Measurements from ENCODE around the gene SYT13.
"Not testable (repeated sequence)": the region's sequence is repeated elsewhere in the genome, so short reads cannot be mapped to it uniquely, and the experiment has no call there.

DNA sequence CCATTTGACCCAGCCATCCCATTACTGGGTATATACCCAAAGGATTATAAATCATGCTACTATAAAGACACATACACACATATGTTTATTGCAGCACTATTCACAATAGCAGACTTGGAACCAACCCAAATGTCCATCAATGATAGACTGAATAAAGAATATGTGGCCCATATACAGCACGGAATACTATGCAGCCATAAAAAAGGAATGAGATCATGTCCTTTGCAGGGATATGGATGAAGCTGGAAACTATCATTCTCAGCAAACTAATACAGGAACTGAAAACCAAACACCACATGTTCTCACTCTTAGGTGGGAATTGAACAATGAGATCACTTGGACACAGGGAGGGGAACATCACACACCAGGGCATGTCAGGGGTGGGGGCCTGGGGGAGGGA, 36.8 kb downstream of the SYT13 start:
- TF ChIP-seq, protein P1, sequence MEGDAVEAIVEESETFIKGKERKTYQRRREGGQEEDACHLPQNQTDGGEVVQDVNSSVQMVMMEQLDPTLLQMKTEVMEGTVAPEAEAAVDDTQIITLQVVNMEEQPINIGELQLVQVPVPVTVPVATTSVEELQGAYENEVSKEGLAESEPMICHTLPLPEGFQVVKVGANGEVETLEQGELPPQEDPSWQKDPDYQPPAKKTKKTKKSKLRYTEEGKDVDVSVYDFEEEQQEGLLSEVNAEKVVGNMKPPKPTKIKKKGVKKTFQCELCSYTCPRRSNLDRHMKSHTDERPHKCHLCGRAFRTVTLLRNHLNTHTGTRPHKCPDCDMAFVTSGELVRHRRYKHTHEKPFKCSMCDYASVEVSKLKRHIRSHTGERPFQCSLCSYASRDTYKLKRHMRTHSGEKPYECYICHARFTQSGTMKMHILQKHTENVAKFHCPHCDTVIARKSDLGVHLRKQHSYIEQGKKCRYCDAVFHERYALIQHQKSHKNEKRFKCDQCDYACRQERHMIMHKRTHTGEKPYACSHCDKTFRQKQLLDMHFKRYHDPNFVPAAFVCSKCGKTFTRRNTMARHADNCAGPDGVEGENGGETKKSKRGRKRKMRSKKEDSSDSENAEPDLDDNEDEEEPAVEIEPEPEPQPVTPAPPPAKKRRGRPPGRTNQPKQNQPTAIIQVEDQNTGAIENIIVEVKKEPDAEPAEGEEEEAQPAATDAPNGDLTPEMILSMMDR (conservative IDR thresholded peaks at IDR 0.05): not testable (repeated sequence)
- TF ChIP-seq ZFX (IDR thresholded peaks at IDR 0.05): not testable (repeated sequence)
